Activated CD4-positive, alpha-beta T cell treated with anti-CD3 and anti-CD28 coated beads, Interleukin-2, amount 10 ng/mL, durations not matched to agents 7 days and 5 days (primary cell): ENCODE measurements around the gene OR2D2. TPM values are rescaled to one million over a fixed set of nuclear protein-coding genes. Genes with fewer than 3 reads are reported as not detected.
"Not testable (repeated sequence)": the region's sequence is repeated elsewhere in the genome, so short reads cannot be mapped to it uniquely, and the experiment has no call there.

Source experiments
- CTCF ChIA-PET: fragments of 350-600 bp; sonication (Branson Sonifier 250); formaldehyde crosslinking; loops from one replicate; lab custom pipeline; 2021; ENCODE audit warnings: antibody characterized with exemption; lab: Charles Lee
- POLR2A ChIA-PET: fragments of 350-600 bp; sonication (Branson Sonifier 250); formaldehyde crosslinking; loops from one replicate; lab custom pipeline; 2021; ENCODE audit warnings: antibody characterized with exemption; lab: Charles Lee
- DNase-seq: peaks from one replicate; pipeline ENCODE4 v3.0.0-alpha.2; 2020
- H3K27ac Mint-ChIP-seq: one replicate; pipeline ENCODE4 v1.8.0; 2021; ENCODE audit warnings: mild to moderate bottlenecking, moderate library complexity, mixed read lengths
- H3K27me3 Mint-ChIP-seq: one replicate; pipeline ENCODE4 v1.8.0; 2021; ENCODE audit warnings: mixed read lengths
- H3K36me3 Mint-ChIP-seq: one replicate; pipeline ENCODE4 v1.8.0; 2021; ENCODE audit warnings: low read depth, mixed read lengths
- H3K4me1 Mint-ChIP-seq: one replicate; pipeline ENCODE4 v1.8.0; 2021; ENCODE audit warnings: mixed read lengths
- H3K4me3 Mint-ChIP-seq: one replicate; pipeline ENCODE4 v1.8.0; 2021; ENCODE audit warnings: mild to moderate bottlenecking, moderate library complexity, mixed read lengths
- H3K9me3 Mint-ChIP-seq: one replicate; pipeline ENCODE4 v1.8.0; 2021; ENCODE audit warnings: mixed read lengths
- total RNA-seq, 2 experiments: library from RNA; stranded (reverse); gene quantifications; one replicate each; pipeline ENCODE4 v1.2.3, GENCODE V29; 2021

Gene OR2D2
- total RNA-seq, 2 experiments from 2014 or later = not detected

DNA sequence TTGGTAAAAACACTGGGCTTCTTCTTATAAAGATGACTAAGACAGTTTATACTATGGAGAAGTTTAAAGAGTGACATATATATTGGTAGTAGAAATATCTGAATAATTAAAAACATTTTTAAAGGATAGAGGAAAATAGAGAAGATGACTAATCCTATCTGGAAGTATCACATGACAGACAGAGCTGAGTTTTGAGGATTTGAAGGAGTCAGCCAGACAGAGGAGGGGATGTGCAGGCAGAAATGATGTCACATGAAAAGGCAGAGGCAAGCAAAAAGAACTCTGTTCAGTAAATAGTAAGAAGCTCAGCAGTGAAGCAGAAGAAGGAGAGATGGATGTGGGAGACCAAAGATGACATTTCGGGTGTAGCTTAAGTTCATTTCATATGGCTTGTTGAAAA is 27.9 kb downstream of the OR2D2 start:
- Mint-ChIP-seq H3K36me3 (no peaks in the 10 kb centered on the region), H3K27me3 (peaks cover 6% of the 10 kb centered on the region), H3K4me3 (no peak overlapping the region), H3K9me3 (no peaks in the 10 kb centered on the region), H3K27ac (no peak overlapping the region), H3K4me1 (no peaks in the 10 kb centered on the region)
- no peak for DNase-seq
- ChIA-PET POLR2A (no interaction called here), CTCF (interaction anchor here (0.6 kb wide), 2 partner anchors 20 to 353 kb away, joined by 3 to 5 read pairs; no protein-coding TSS in a partner anchor)

DNA sequence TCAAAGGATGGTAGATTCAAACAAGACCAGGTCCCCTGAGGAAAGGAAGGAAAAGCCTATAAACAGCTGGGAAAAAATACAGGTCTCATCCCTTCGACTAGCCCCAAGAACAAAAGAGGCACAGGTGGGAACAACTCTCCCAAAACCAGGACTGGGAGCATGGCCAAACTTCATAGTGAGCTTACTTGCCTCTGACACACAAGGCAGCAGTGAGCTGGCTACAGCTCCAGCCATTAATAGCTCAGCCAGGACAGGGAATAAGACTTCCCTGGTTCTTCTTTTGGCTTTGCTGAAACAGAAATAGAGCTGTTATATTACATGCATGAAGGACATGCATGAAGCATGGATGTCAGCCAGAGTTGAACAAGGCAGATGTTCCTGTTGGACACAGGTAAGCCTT is 29.3 kb downstream of the OR2D2 start, which contains the start of gene OR10A2:
Gene OR10A2 (plus strand): TSS at position 97 of the 400 bp plus-strand sequence. CDS start 6,698 bp downstream, outside the sequence.
- peaks cover 6% of the 10 kb centered on the region for H3K27me3 Mint-ChIP-seq
- no peak for DNase-seq
- no peaks in the 10 kb centered on the region for H3K36me3 Mint-ChIP-seq
- POLR2A ChIA-PET = no interaction called here
- no peak within 1 kb of the TSS for H3K4me3 Mint-ChIP-seq
- CTCF ChIA-PET = interaction anchor here (1.1 kb wide), 1 partner anchor 30 kb away, joined by 3 read pairs; no protein-coding TSS in a partner anchor
- H3K27ac Mint-ChIP-seq = no peak within 1 kb of the TSS
- no peaks in the 10 kb centered on the region for H3K9me3 Mint-ChIP-seq
- H3K4me1 Mint-ChIP-seq = no peaks in the 10 kb centered on the region

DNA sequence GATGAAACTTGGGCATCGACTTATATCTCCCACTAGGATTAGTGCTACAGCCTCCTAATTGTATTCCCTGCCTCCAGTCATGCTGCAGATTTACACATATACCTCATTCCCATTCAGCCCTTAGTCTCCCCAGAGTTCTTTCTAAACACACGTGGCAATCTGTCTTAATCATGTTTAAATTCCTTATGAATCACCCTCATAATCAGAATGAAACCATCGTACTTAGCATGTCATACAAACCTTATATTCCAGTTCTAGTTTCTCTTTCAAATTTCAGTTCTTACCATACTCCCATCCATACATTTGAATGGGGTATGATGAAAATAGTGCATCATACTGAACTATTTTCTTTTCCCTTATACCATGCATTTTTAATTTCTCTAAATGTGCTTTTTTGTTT is 35.4 kb downstream of the OR2D2 start:
- Mint-ChIP-seq H3K9me3 (peaks cover 9% of the 10 kb centered on the region), H3K27ac (no peak overlapping the region), H3K36me3 (no peaks in the 10 kb centered on the region), H3K4me1 (peaks cover 8% of the 10 kb centered on the region), H3K4me3 (no peak overlapping the region), H3K27me3 (peaks cover 2% of the 10 kb centered on the region)
- no peak for DNase-seq
- ChIA-PET CTCF (no interaction called here), POLR2A (no interaction called here)

DNA sequence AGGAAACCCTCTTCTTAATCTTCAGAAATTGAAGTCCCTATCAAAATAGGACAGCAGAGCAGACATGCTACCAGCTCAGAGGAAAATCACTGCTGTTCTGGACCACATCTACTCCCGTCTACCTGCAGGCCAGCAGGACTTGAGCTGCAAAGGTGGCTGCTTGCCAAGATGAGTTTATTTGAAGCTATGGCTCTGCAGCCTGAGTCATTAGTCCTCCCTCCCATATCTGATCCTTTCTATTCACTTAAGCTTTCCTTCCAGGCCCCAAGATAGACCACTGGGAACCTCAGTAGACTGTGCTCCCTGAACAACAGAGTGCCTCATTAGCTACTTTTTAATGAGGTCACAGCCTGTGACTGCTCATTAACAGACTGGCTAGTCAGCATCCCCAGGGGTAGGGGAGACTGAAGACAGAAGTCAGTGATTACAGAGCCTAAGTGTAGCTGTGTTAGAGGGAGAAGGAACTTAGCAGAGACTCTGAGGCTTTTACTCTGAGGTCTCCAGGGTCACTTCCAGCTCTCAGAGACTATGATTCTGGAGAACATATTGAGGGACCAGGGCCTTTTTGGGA is 36.2 kb downstream of the OR2D2 start:
- ChIA-PET POLR2A (no interaction called here), CTCF (no interaction called here)
- no peak for DNase-seq
- peaks cover 8% of the 10 kb centered on the region for H3K4me1 Mint-ChIP-seq
- H3K27ac Mint-ChIP-seq = no peak overlapping the region
- peaks cover 2% of the 10 kb centered on the region for H3K27me3 Mint-ChIP-seq
- H3K36me3 Mint-ChIP-seq = no peaks in the 10 kb centered on the region
- no peak overlapping the region for H3K4me3 Mint-ChIP-seq
- peaks cover 12% of the 10 kb centered on the region for H3K9me3 Mint-ChIP-seq

DNA sequence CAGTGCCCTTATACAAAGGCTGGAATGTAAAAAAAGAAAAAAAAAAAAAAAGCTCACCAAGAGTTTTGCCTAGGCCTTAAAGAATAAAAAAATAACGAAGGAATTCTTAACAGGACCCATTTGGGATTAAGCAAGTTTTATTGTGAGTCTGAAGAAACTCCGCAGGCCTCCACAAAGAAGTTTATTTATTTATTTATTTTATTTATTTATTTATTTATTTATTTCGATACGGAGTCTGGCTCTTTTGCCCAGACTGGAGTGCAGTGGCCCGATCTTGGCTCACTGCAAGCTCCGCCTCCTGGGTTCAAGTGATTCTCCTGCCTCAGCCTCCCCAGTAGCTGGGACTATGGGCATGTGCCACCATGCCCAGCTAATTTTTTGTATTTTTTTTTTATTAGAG is 37.5 kb downstream of the OR2D2 start:
- DNase-seq, H3K27me3 Mint-ChIP-seq, H3K27ac Mint-ChIP-seq, H3K4me1 Mint-ChIP-seq, CTCF ChIA-PET, POLR2A ChIA-PET, H3K4me3 Mint-ChIP-seq, H3K36me3 Mint-ChIP-seq: not testable (repeated sequence)
- peaks cover 12% of the 10 kb centered on the region for H3K9me3 Mint-ChIP-seq

DNA sequence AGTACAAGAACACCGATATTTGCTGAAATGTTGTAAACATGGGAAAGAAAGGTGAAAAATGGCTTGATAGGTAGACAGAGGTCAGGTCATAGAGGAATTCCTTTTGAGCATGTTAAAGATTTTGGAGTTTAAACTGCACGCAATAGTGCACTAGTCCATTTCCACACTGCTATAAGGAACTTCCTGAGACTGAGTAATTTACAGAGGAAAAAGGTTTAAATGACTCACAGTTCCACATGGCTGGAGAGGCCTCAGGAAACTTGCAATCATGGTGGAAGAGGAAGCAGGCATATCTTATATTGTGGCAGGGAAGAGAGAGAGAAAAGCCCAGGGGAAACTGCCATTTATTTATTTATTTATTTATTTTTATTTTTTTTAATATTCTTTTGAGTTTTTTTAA is 41.8 kb downstream of the OR2D2 start:
- no peak for DNase-seq
- H3K4me3 Mint-ChIP-seq = no peak overlapping the region
- H3K36me3 Mint-ChIP-seq = no peaks in the 10 kb centered on the region
- POLR2A ChIA-PET = no interaction called here
- H3K27ac Mint-ChIP-seq = no peak overlapping the region
- CTCF ChIA-PET = no interaction called here
- H3K4me1 Mint-ChIP-seq = no peaks in the 10 kb centered on the region
- no peaks in the 10 kb centered on the region for H3K27me3 Mint-ChIP-seq
- peaks cover 12% of the 10 kb centered on the region for H3K9me3 Mint-ChIP-seq

DNA sequence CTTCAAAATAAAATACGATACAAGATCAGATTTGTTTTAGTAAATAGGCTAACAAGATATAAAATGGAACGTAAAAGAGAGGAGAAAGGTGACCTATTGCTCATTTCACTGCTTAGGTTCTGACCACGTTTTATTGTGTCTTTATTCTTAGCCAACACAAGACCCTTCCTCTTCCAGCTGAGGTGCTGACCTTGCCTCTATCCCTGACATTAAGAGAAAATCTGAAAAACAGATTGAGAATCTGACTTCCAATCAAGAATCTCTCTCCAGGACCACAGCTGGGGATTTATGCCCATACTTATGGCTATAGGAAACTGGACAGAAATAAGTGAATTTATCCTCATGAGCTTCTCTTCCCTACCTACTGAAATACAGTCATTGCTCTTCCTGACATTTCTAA is 46.9 kb downstream of the OR2D2 start, which contains the start of gene OR10A5:
Gene OR10A5 (plus strand): TSS at position 301 of the 400 bp plus-strand sequence. CDS start 0 bp downstream, at position 301.
- H3K4me1 Mint-ChIP-seq = peaks cover 3% of the 10 kb centered on the region
- H3K4me3 Mint-ChIP-seq = no peak within 1 kb of the TSS
- ChIA-PET POLR2A (no interaction called here), CTCF (no interaction called here)
- peaks cover 2% of the 10 kb centered on the region for H3K27me3 Mint-ChIP-seq
- H3K27ac Mint-ChIP-seq = no peak within 1 kb of the TSS
- H3K36me3 Mint-ChIP-seq = no peaks in the 10 kb centered on the region
- no peaks in the 10 kb centered on the region for H3K9me3 Mint-ChIP-seq
- no peak for DNase-seq

DNA sequence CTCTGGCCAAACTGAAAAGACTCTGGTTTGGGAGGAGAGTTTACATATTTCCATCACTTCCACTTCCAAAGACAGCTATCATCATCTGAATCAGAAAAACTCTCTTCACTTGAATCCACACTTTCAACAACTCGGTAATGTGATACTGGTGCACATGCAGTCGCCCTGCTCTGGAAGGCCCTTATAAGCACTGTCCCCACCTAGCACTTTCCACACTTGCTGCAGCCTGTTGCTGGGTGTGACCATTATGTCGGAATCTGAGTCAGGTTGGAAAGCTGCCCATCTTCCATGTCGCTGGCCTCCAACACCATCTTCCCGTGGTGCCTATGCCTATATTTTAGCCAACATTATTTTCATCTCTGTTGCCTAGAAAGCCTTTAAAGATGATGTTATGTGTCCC is 47.9 kb downstream of the OR2D2 start:
- ChIA-PET POLR2A (no interaction called here), CTCF (interaction anchor here (0.6 kb wide), 1 partner anchor 20 kb away, joined by 3 read pairs; no protein-coding TSS in a partner anchor)
- no peak overlapping the region for H3K27ac Mint-ChIP-seq
- DNase-seq = no peak
- no peaks in the 10 kb centered on the region for H3K9me3 Mint-ChIP-seq
- no peak overlapping the region for H3K4me3 Mint-ChIP-seq
- peaks cover 3% of the 10 kb centered on the region for H3K4me1 Mint-ChIP-seq
- no peaks in the 10 kb centered on the region for H3K36me3 Mint-ChIP-seq
- H3K27me3 Mint-ChIP-seq = peaks cover 3% of the 10 kb centered on the region

DNA sequence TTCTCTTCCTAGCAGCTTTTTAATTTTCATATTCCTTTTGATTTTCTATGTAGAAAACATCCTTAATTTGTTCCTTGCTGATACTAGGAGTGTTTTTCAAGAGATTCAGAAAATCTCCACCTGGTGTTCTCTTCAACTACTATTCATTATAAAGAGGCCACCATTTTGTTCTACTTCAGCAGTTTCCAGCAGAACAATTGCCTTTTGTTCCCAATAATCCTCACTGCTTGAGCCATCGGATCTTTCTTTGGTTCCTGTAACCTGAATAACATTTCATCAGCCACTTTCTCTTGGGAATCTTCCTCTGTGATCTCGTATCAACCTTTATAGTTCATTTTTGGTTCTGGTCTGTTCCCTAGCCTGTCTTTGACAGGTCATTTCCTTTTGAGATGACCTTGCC is 48.6 kb downstream of the OR2D2 start:
- no peak overlapping the region for H3K27ac Mint-ChIP-seq
- no peaks in the 10 kb centered on the region for H3K36me3 Mint-ChIP-seq
- peaks cover 3% of the 10 kb centered on the region for H3K4me1 Mint-ChIP-seq
- no peak for DNase-seq
- ChIA-PET CTCF (no interaction called here), POLR2A (no interaction called here)
- no peak overlapping the region for H3K4me3 Mint-ChIP-seq
- peaks cover 3% of the 10 kb centered on the region for H3K27me3 Mint-ChIP-seq
- no peaks in the 10 kb centered on the region for H3K9me3 Mint-ChIP-seq

DNA sequence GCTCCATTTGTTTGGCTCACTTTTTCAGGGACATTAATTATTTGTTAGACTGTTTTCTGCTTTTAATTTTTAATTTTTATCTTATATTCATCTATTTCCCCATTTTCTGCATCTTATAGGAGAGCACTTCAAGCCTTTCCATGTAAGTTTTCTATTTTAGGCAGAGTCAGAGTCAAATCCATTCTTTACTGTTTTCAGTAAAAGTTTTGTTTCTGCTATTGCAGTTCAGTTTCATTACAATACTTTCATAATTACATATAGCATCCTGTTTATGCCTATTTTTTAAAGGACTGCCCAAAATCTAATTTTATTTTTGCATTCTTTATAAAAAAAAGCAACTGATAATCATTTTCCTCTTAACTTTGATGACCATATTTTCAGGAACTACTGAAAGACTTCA is 50.6 kb downstream of the OR2D2 start:
- Mint-ChIP-seq H3K4me1 (peaks cover 3% of the 10 kb centered on the region), H3K4me3 (no peak overlapping the region), H3K36me3 (no peaks in the 10 kb centered on the region), H3K27ac (no peak overlapping the region), H3K9me3 (no peaks in the 10 kb centered on the region), H3K27me3 (peaks cover 5% of the 10 kb centered on the region)
- ChIA-PET POLR2A (no interaction called here), CTCF (no interaction called here)
- DNase-seq = no peak

Other genes starting within 250 kb of the OR2D2 start
- under 1 TPM; 0.35 to 0.40 TPM for gene DCHS1, start 236.7 kb downstream of the OR2D2 start, total RNA-seq
- gene MRPL17, start 209.2 kb downstream of the OR2D2 start, total RNA-seq = 10 to 100 TPM; 50.0 to 56.0 TPM
- gene OR2AG2, start 120.5 kb downstream of the OR2D2 start, total RNA-seq = not detected
- gene OR2AG1, start 109.5 kb downstream of the OR2D2 start, total RNA-seq = not detected
- not detected for gene OR6A2, start 92.8 kb downstream of the OR2D2 start, total RNA-seq
- gene OR10A5, start 46.8 kb downstream of the OR2D2 start, total RNA-seq = not detected
- gene OR10A2, start 29.4 kb downstream of the OR2D2 start, total RNA-seq = not detected
- not detected for gene OR10A4, start 15.9 kb downstream of the OR2D2 start, total RNA-seq
- not detected for gene OR2D3, start 28.5 kb upstream of the OR2D2 start, total RNA-seq
- 1 to 10 TPM in 1 of 2 experiments, under 1 TPM in 1; 0.96 to 1.4 TPM for gene ZNF215, start 33.9 kb upstream of the OR2D2 start, total RNA-seq
- not detected for gene ZNF214, start 127.8 kb upstream of the OR2D2 start, total RNA-seq
- gene NLRP14, start 128.0 kb upstream of the OR2D2 start, total RNA-seq = under 1 TPM in 1 of 2 experiments, not detected in 1; 0.05 TPM
- not detected for gene RBMXL2, start 196.5 kb upstream of the OR2D2 start, total RNA-seq